Islet of Langerhans (tissue), 1 donor: ENCODE measurements around the gene PRKAR2B.
"Not testable (repeated sequence)": the region's sequence is repeated elsewhere in the genome, so short reads cannot be mapped to it uniquely, and the experiment has no call there.

Experiments used
- FAIRE-seq: peaks from one replicate; lab custom pipeline; 2011; peaks lifted over from hg19 to GRCh38; lab: Jason Lieb, UNC

Gene PRKAR2B

DNA sequence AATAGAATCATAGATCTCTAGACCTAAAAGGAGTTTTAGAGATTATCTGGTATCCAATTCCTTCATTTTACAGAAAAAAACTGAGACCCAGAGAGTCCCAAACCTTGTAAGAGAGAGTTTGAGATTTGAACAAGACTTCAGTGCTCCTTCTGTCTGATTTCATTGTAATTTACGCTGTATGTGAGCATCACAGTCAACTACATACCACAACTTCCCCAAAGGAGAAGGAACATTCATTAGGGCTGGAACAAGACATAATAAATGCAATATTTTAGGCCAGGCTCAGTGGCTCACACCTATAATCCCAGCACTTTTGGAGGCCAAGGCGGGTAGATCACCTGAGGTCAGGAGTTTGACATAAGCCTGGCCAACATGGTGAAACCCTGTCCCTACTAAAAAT, 17.3 kb upstream of the PRKAR2B start:
- FAIRE-seq = no peak

- no peak for FAIRE-seq
Observed at GRCh38 chr7:107029061-107029763, 15.3 kb upstream of the PRKAR2B start.

DNA sequence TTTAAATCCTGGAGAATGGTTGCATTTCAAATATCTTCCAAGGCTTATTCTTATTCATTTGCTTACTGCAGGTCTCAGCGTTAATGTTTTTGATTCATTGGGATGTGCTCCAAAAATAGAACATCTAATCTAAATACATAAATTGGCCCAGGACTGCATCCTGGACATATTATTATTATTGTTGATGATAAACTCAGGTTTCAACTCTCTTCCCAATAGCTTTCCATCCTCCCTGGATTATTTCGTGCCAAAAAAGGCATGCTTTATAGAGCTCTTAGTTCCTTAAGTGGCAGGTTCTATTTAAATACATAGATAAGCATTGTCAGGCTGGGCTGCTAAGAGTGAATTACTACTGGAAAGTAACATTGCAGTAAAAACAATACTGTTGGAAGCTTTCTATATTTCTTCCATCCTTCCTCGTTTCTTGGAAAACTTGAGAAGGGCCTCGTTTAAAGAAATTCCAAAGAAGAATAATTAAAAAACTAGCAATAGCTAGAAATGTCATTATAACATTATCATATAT, 14.7 kb upstream of the PRKAR2B start:
- no peak for FAIRE-seq

DNA sequence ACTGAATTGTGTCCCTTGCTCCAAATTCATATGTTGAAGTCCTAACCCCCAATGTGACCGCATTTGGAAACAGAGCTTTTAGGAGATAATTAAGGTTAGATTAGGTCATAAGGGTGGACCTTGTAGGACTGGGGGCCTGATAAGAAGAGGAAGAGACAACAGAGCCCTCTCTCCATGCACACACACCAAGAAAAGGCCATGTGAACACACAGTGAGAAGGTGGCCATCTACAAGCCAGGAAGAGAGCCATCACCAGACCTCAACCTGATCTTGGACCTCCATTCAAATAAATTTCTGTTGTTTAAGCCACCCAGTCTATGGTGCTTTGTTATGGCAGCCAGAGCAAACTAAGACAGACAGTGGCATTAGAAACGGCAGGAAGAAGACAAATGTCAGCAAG, 12.5 kb upstream of the PRKAR2B start:
- no peak for FAIRE-seq

- FAIRE-seq = no peak
Observed at GRCh38 chr7:107032720-107033438, 11.6 kb upstream of the PRKAR2B start.

- no peak for FAIRE-seq
Observed at GRCh38 chr7:107034553-107034952, 10.0 kb upstream of the PRKAR2B start.

DNA sequence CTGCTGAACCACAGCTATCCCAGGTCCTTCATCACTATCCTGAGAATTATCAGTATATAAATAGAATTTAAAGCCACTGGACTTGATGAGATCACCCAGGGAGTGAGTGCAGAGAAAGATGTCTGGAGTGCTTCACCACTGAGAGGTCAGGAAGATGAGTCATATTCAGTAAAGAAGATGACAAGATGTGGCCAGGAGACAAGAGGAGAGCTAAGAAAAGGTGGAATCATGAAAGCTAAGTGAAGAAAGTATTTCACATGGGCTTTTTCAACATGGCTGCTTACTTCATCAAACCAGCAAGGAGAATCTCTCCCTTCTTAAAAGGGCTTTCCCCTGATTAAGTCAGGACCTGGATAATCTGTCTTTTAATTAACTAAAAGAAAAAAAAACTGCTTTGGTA, 9.1 kb upstream of the PRKAR2B start:
- FAIRE-seq = no peak

DNA sequence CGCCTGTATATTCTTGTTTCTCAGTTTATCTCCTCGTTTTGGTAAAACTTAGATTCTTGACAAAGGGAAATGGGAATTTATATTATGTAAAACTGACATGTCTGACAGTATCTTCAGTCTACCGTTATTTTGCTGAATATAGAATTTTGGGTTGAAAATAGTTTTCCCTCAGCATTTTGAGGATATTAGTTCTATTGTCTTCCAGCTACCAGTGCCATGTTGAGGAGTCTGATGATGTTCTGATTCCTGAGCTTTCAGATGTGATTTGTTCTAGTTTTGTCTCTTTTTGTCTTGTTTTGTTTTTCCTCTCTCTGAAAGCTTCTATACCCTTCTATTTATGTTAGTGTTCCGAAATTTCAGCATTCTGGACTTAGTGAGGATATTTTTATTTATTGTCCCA, 8.0 kb upstream of the PRKAR2B start:
- no peak for FAIRE-seq

DNA sequence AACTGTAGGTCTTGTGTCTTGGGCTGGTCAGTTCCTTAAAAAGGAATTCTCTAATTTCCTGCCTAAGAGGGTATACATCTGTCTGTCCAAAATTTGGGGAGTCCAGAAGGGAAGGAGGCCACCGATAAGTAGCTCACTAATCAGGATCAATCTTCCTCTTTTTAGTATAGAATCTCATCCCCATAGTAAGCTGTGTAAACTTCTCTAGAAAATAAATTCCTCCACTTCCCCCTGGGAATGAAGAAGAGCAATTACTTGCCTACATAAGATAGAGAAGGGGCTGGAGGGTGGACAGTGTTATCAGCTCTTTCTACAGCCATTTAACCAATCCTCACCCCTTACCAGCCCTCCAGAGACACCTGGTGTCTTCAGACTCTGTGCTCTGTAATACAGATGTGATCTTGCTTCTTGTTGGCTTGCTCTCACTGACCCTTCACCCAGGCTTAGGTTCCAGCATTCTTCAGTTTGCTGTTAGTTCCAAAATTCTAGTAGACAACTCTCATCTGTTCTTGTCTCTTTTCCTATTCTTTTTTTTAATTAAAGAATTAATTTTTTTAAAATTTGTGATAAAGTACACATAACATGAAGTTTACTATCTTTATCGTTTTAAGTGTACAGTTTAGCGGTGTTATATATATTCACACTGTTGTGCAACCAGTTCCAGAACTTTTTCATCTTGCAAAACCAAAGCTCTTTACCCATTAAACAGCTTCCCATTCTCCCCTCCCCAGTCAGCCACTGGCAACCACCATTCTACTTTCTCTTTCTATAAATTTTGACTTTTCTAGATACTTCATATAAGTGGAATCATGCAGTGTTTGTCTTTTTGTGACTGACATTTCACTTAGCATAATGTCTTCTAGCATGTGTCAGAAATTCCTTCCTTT, 6.5 kb upstream of the PRKAR2B start:
- no peak for FAIRE-seq

DNA sequence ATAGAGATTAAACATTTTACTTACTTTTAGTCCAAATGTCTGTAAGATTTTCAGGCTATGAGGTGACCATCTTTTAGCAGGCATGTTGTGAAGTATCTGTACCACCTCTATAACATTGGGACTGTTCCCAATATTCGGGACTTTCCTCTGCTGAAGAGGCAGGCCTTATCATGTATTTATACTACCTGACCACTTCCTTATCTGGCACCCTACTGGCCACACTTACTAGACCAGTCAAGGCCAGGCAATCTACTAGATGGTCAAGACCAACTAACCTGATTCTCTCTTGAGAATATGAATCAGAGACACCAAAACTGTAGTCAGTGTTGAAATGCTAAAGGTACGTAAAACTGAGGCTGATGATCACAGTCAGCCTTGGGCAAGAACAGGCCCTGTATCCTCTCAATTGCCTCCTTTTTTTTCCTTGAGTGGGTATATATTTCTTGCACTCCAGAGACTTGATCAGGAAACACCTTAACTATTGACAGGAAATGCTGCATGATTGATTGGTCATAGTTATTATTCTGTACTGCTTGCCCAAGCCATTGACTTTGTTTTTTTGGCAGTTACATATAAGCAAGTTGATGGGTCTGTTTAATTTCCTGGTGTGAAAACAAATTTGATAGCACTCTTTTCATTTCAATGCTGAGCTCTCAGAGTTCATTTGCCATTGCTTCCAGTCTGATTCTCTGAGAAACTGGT, 5.2 kb upstream of the PRKAR2B start:
- FAIRE-seq = no peak

- no peak for FAIRE-seq
Observed at GRCh38 chr7:107041097-107041496, 3.4 kb upstream of the PRKAR2B start.

GRCh38 chr7:107041764-107042163, 2.7 kb upstream of the PRKAR2B start:
- not testable (repeated sequence) for FAIRE-seq

DNA sequence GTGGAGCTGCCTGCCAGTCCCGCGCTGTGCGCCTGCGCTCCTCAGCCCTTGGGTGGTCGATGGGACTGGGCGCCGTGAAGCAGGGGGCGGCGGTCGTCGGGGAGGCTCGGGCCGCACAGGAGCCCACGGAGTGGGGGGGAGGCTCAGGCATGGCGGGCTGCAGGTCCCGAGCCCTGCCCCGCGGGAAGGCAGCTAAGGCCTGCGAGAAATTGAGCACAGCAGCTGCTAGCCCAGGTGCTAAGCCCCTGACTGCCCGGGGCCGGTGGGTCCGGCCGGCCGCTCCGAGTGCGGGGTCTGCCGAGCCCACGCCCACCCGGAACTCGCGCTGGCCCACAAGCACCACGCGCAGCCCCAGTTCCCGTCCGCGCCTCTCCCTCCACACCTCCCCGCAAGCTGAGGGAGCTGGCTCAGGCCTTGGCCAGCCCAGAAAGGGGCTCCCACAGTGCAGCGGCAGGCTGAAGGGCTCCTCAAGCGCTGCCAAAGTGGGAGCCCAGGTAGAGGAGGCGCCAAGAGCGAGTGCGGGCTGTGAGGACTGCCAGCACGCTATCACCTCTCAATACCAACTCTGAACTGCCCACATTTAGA, 2.1 kb upstream of the PRKAR2B start:
- not testable (repeated sequence) for FAIRE-seq

GRCh38 chr7:107043491-107043890, 1.0 kb upstream of the PRKAR2B start:
- FAIRE-seq = no peak

- peak; percentile 21 for FAIRE-seq
Observed at GRCh38 chr7:107043921-107044346, 571 bp upstream of the PRKAR2B start.

- peak; percentile 17 for FAIRE-seq
Observed at GRCh38 chr7:107045195-107045960, 873 bp downstream of the PRKAR2B start.

DNA sequence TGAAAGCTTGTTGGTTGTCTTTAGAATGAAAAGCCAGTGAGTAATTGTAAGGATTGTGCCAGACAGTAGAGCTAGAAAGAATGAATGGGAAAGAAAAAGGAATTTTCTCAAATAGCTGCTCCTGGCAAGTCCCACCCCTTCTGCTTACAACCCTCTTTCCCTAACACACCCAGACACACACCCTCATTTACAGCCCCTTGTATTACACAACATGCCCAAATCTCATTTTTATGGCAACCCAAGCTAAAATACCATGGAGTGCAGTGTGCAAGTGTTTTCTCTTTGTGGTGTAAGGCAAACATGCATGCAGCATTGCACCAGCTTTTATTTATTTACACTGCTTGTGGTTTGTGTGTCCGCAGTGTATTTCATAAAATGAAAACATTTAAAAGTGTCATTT, 1.5 kb downstream of the PRKAR2B start:
- no peak for FAIRE-seq

- FAIRE-seq = no peak
Observed at GRCh38 chr7:107046491-107047259, 2.2 kb downstream of the PRKAR2B start.

- no peak for FAIRE-seq
Observed at GRCh38 chr7:107047902-107048782, 3.6 kb downstream of the PRKAR2B start.
